ENCODE data around the gene LMNTD1. TPM values are rescaled to one million over a fixed set of nuclear protein-coding genes. Genes with fewer than 3 reads are reported as not detected.
"Not testable (repeated sequence)": the region's sequence is repeated elsewhere in the genome, so short reads cannot be mapped to it uniquely, and the experiment has no call there.

LMNTD1 gene
- not detected for total RNA-seq
- long read RNA-seq = 0 reads

GRCh38 chr12:25553098-25553497, at the start of gene LMNTD1:
Gene LMNTD1, minus strand, starts transcription at chr12:25553283. Its CDS starts 324 bp downstream, at chr12:25552959.
- DNase-seq (ENCODE audit: low spot score) = no peak

GRCh38 chr12:25598956-25599355, 45.9 kb upstream of the LMNTD1 start:
- no peak for DNase-seq (ENCODE audit: low spot score)

DNA sequence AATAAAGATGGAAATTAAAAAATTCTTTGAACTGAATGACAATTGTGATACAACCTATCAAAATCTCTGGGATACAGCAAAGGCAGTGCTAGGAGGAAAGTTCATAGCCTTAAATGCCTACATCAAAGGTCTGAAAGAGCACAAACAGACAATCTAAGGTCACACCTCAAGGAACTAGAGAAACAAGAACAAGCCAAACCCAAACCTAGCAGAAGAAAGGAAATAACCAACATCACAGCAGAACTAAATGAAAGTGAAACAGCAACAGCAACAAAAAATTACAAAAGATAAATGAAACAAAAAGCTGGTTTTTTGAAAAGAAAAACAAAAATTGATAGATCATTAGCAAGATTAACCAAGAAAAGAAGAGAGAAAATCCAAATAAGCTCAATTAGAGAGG, 42.4 kb upstream of the LMNTD1 start:
- not testable (repeated sequence) for DNase-seq (ENCODE audit: low spot score)

- DNase-seq (ENCODE audit: low spot score) = no peak
These were observed 41.3 kb upstream of the LMNTD1 start for GRCh38 chr12:25594376-25594775.

DNA sequence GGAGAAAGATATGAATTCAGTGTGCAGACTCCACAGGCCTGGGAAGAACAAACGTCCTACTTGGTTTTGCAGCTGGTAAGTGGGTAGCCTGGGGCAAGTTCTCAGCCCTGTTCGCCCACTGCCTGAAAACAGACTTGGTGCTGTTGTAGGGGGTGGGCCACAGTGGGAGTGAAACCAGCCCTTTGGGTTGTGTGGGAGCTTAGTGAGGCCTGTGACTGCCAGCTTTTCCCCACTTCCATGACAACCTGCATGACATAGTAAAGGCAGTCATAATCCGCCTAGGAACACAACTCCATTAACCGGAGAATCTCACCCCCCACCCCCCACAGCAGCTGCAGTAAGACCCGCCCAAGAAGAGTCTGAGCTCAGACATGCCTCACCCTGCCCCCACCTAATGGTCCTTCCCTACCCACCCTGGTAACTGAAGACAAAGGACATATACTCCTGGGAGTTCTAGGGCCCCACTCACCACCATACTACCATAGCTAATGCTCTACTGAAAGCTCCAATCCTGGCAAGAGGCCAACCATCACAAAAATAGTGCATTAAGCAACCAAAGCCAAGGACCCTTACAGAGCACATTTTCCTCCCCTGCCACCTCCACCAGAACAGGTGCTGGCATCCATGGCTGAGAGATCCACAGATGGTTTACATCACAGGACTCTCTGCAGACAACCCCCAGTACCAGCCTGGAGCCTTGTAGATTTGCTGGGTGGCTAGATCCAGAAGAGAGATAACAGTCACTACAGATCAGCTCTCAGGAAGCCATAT, 39.8 kb upstream of the LMNTD1 start:
- no peak for DNase-seq (ENCODE audit: low spot score)

DNA sequence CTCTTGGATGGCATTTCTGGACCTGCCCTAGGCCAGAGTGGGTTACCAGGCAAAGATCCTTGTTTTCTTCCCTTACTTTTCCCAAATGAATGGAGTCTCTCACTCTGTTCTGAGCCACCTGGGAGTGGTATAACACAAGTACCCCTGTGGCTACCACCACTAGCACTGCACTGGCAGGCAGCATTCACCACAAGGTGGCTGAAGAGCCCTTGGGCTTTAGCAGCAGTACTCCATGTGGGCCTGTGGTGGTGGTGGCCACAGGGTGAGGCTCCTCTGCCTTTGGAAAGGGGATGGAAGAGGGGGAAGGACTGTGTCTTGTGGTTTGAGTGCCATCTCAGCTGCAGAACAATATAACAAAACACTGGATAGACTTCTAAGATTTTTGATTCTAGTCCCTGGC, 38.1 kb upstream of the LMNTD1 start:
- DNase-seq (ENCODE audit: low spot score) = no peak

DNA sequence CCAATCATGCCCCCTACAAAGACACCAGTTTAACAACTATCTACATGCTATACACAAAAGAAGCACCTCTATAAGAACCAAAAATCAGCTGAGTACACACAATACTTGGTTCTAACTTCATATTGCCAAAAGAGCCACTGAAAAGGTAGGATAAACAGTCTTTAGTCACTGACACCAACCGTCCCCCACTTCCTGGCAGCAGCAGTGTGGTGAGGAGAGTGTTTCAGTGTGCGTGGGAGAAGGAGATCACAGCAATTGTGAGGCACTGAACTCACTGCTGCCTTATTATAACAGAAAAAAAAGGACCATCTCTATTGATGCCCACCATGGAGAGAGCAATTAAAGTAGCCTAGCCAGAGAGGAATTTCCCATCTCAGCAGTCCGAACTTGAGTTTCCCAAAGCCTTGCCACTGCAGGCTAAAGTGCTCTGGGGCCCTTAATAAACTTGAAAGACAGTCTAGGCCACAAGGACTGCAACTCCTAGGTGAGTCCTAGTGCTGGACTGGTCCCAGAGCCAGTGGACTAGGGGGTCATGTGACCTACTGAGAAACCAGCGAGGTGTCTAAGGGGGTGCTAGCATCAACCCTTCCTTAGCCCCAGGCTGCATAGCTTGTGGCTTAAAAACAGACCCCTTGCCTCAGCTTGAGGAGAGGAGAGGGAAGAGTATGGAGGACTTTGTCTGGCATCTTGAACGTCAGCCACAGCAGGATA, 37.1 kb upstream of the LMNTD1 start:
- no peak for DNase-seq (ENCODE audit: low spot score)

DNA sequence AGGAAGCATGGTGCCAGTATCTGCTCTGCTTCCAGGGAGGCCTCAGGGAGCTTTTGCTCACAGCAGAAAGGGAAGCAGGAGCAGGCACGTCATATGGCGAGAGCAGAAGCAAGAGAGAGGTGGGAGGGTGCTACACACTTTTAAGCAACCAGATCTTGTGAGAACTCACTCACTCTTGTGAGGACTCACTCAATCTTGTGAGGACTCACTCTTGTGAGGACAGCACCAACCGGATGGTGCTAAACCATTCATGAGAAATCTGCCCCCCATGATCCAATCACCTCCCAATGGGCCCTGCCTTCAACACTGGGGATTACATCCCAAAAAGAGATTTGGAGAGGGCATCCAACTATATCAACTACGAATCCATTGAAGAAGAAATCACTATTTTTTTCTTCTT, 34.3 kb upstream of the LMNTD1 start:
- no peak for DNase-seq (ENCODE audit: low spot score)

GRCh38 chr12:25585662-25586061, 32.6 kb upstream of the LMNTD1 start:
- DNase-seq (ENCODE audit: low spot score) = no peak

DNA sequence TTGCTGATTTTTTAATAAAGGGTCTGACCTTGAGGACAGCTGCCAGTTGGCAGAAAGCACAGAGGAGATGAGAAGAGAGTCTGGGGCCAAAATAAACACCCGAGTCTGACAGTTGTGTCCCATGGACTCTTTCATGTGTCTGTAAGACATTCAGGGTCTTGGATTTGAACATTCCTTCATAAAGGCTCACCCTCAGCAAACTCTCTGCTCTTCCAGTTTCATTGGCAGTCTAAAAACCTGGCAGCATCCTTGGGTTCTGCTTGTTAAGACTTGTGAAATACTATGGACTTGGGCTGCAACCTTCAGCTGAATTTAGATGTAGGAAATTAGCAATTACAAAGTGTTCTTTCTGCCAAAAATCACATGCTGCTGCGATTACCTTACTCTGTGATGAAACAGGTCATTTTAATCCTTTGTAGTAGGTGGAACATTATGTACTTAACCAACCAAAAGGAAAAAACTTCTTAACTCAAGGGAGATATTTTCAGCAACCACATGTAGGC, 32.0 kb upstream of the LMNTD1 start:
- no peak for DNase-seq (ENCODE audit: low spot score)

DNA sequence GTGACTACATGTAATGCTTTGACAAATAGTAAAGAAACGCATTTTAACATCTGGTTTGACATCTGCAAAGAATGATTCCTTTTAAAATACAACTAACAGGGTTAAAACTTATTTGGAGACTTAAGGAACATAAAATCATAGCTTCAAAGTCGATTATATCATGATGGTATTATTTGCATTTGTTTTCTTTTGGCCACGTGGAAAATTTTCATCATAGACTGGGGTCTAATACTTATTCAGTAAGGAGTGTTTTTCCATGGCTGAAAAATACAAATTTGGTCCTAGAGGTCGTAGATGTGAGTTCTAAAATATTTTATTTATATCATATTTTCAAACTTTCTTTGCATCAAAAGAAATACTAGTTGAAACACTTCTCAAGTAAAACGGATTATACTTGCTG, 31.5 kb upstream of the LMNTD1 start:
- DNase-seq (ENCODE audit: low spot score) = no peak

DNA sequence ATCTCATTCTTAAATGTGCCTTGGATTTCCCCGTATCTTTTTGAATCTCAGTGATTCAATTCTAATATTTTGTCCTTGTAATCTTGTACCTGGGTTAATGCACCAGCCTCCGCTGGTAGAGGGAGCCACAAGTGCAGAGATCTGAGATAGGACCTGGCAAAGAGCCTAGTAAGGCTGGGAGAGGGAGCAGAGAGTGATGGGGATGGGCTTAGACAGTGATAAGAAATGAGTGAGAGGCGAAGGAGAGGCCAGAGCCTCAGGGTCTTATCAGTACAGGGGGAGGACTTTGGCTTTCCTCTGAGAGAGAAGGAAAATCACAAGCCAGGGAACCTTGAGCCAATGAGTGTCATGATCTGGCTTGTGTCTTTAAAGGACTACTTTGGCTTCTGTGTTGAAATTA, 30.5 kb upstream of the LMNTD1 start:
- DNase-seq (ENCODE audit: low spot score) = no peak

DNA sequence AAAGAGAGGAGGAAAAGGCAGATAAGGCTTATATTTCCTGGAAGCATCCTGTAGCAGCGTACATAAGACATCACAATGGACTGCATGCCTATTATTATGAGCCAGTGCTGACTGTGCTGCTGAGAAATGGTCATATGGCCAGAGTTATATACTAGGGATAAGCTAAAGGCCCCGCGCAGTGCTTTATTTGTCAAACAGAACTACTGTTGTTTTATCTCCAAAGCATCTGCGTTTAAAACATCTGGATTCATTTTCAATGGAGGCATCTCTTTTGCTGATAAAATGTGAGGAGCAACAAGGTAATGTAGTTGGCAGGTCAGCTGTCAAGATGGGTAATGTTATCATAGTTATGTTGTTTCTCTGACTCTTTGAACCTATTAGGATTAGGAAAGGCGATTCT, 28.0 kb upstream of the LMNTD1 start:
- no peak for DNase-seq (ENCODE audit: low spot score)

DNA sequence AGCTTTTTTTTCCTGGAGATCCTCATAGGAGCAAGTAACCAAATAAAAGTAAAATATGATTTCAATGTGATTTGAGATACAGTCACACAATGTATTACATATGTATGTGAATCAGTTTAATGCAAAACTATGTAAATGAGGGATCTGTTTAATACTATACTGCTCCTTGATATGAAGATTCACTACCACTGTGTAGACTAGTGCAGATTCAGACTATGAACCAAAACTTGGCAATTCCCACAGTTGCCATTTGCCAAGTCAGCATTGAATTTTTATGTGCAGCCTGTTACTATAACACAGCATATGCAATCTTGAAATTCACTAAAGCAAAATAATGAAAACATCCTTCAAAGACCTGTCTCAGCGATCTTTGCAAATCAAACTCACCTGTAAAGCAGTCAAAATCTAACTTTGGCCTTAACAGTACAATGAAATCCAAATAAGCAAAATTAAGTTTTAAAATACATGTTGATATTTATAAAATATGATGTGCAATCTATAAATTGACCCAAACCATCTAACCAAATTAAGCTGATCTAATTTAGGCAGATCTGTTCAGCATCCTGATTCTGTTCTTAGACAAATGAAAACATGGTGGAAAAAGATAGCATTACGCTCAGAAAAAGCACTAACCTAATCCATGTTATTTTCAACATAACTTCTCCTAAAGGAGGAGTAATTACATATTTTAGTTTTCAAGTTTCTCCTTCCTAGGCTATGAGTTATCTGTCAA, 25.5 kb upstream of the LMNTD1 start:
- no peak for DNase-seq (ENCODE audit: low spot score)

- no peak for DNase-seq (ENCODE audit: low spot score)
These were observed 21.7 kb upstream of the LMNTD1 start for GRCh38 chr12:25574761-25575160.

DNA sequence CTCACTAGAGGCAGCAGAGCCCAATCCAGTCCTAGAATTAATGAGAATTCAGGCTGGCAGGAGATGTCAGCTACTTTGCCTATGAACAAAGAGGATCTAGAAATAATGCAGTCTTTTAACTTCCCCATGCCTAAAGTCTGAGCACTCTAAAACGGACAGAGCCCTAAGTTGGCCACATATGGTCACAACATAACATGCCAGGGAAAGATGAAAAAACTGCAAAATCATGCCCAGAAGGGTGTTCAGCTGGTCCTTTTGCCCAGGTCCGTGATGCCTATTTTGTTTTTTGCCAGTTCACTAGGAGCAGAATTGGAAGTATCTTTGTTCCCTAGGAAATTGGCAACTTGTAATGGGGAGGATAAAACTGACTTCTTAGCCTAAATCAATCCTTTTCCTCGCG, 20.3 kb upstream of the LMNTD1 start:
- DNase-seq (ENCODE audit: low spot score) = no peak

- no peak for DNase-seq (ENCODE audit: low spot score)
These were observed 17.3 kb upstream of the LMNTD1 start for GRCh38 chr12:25570418-25570817.

- no peak for DNase-seq (ENCODE audit: low spot score)
These were observed 13.3 kb upstream of the LMNTD1 start for GRCh38 chr12:25566202-25566949.

GRCh38 chr12:25558586-25558985, 5.5 kb upstream of the LMNTD1 start:
- no peak for DNase-seq (ENCODE audit: low spot score)

DNA sequence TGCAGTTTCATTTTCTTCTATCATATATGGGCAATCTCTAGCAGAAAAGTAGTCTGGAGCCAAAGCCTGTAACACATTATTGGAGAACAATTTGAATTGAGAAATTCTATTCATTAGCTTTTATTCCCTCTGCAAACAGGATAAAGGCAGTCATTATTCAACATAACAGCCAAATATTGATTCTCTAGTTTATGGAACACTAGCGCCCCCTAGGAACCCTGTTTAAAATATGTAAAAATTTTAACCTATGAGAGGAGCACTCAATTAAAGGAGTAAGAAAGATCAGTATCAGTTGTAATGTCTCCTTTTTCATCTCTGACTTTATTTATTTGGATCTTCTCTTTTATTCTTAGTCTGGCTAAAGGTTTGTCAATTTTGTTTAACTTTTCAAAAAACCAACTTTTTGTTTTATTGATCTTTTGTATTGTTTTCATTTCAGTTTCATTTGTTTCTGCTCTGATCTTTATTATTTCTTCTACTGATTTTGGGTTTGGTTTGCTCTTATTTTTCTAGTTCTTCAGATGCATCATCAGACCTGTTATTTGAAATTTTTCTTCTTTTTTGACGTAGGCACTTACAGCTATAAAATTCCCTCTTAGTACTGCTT, 4.8 kb upstream of the LMNTD1 start:
- no peak for DNase-seq (ENCODE audit: low spot score)

- no peak for DNase-seq (ENCODE audit: low spot score)
These were observed 3.1 kb upstream of the LMNTD1 start for GRCh38 chr12:25556153-25556552.

Data from mesenteric fat pad (tissue), 1 donor.